Endothelial cell of umbilical vein (primary cell): ENCODE measurements around the gene ALOXE3. TPM values are rescaled to one million over a fixed set of nuclear protein-coding genes. Genes with fewer than 3 reads are reported as not detected.

ENCODE experiments used
- BruUV-seq: library from RNA; stranded (reverse); fragments of 400-500 nt; replicated peaks from 2 replicates; lab custom pipeline; 2021; lab: Mats Ljungman, UMichigan
- CTCF ChIA-PET: fragments of 300-600, 350-600 bp; sonication (Branson Sonifier 250); formaldehyde crosslinking; loops from one replicate; lab custom pipeline; 2021; ENCODE audit warnings: antibody characterized with exemption, inconsistent platforms; lab: Charles Lee
- POLR2A ChIA-PET: fragments of 300-600, 350-600 bp; sonication (Branson Sonifier 250); formaldehyde crosslinking; loops from one replicate; lab custom pipeline; 2021; ENCODE audit warnings: antibody characterized with exemption, inconsistent platforms; lab: Charles Lee
- DNase-seq: peaks from one replicate; pipeline ENCODE4 v3.0.0-alpha.2; 2011; ENCODE audit warnings: low read depth, low spot score
- FAIRE-seq: peaks from 2 replicates; lab custom pipeline; 2011; peaks lifted over from hg19 to GRCh38; lab: Jason Lieb, UNC
- H2AFZ ChIP-seq: 2 replicates; pipeline ENCODE4 v1.6.0; 2012; ENCODE audit warnings: low read depth, low read length, control low read depth, inconsistent platforms
- H3K27ac ChIP-seq: 2 replicates; pipeline ENCODE4 v1.5.1; 2011; ENCODE audit warnings: low read depth, mild to moderate bottlenecking, control low read depth, low read length, moderate library complexity; ENCODE audit not compliant: insufficient read depth
- H3K27me3 ChIP-seq, 2 experiments: 2 replicates each; pipeline versions ENCODE4 v1.6.0 to v1.6.1; 2011; ENCODE audit warnings: low read length in 2 of 2, mixed read lengths in 1 of 2; ENCODE audit not compliant: control insufficient read depth in 2 of 2, insufficient read depth in 2 of 2
- H3K36me3 ChIP-seq, 2 experiments: 2 replicates in 1 of 2; 3 replicates in 1 of 2; pipeline ENCODE4 v1.5.1; 2011; ENCODE audit warnings: low read length in 2 of 2, mild to moderate bottlenecking in 1 of 2, moderate library complexity in 1 of 2; ENCODE audit not compliant: control insufficient read depth in 2 of 2, insufficient read depth in 2 of 2; ENCODE audit errors: extremely low read depth in 1 of 2
- H3K4me1 ChIP-seq: 3 replicates; pipeline ENCODE4 v1.5.1; 2011; ENCODE audit warnings: mild to moderate bottlenecking, low read length; ENCODE audit not compliant: control insufficient read depth, insufficient read depth; ENCODE audit errors: extremely low read depth
- H3K4me2 ChIP-seq: 2 replicates; pipeline ENCODE4 v1.6.1; 2011; ENCODE audit warnings: low read length, control low read depth, mixed read lengths; ENCODE audit not compliant: insufficient read depth
- H3K4me3 ChIP-seq, 3 experiments: fragments of 200-600 bp in 1 of 3; sonication (generic), shearing (Covaris generic) in 1 of 3; replicated peaks in 1 of 3; 2 replicates each; pipeline ENCODE4 v1.5.1; 2011 to 2016; ENCODE audit warnings: control low read depth in 3 of 3, low read length in 3 of 3, mild to moderate bottlenecking in 2 of 3, inconsistent platforms in 1 of 3, low read depth in 1 of 3, moderate library complexity in 1 of 3; ENCODE audit not compliant: insufficient read depth in 1 of 3
- H3K79me2 ChIP-seq: 2 replicates; pipeline ENCODE4 v1.6.0; 2012; ENCODE audit warnings: low read length, inconsistent platforms; ENCODE audit not compliant: control insufficient read depth, insufficient read depth
- H3K9ac ChIP-seq: replicated peaks from 2 replicates; pipeline ENCODE3; 2011; ENCODE audit warnings: low read length, control low read depth; ENCODE audit not compliant: insufficient read depth; ENCODE audit errors: extremely low read depth
- H3K9me1 ChIP-seq: replicated peaks from 3 replicates; pipeline ENCODE4 v1.6.0; 2011; ENCODE audit warnings: mild to moderate bottlenecking, low read length; ENCODE audit not compliant: control insufficient read depth, insufficient read depth; ENCODE audit errors: extremely low read depth
- H3K9me3 ChIP-seq: replicated peaks from 2 replicates; pipeline ENCODE4 v1.5.1; 2012; ENCODE audit warnings: low read length, inconsistent platforms; ENCODE audit not compliant: control insufficient read depth, insufficient read depth
- H4K20me1 ChIP-seq: replicated peaks from 2 replicates; pipeline ENCODE3; 2011; ENCODE audit warnings: mild to moderate bottlenecking, low read length; ENCODE audit not compliant: control insufficient read depth, insufficient read depth; ENCODE audit errors: extremely low read depth
- CTCF ChIP-seq, 2 donors: IDR thresholded peaks; 1 replicate in 1 of 2; 2 replicates in 1 of 2; pipeline ENCODE4 v1.5.1; 2011; ENCODE audit warnings: low read length in 2 of 2, mild to moderate bottlenecking in 2 of 2, moderate library complexity in 2 of 2, control low read depth in 1 of 2, inconsistent platforms in 1 of 2, low read depth in 1 of 2; ENCODE audit not compliant: insufficient read depth in 1 of 2; ENCODE audit errors: extremely low read depth in 1 of 2
- EZH2 ChIP-seq: IDR thresholded peaks from 2 replicates; pipeline ENCODE4 v1.6.1; 2012; ENCODE audit warnings: borderline replicate concordance, low read depth, mild to moderate bottlenecking, moderate library complexity, low read length, inconsistent platforms; ENCODE audit not compliant: severe bottlenecking
- FOS ChIP-seq: IDR thresholded peaks from 2 replicates; pipeline ENCODE4 v1.6.1; 2011; ENCODE audit warnings: mild to moderate bottlenecking, low read length, moderate library complexity, borderline replicate concordance; ENCODE audit not compliant: insufficient read depth
- GATA2 ChIP-seq: IDR thresholded peaks from 2 replicates; pipeline ENCODE4 v1.7.0; 2011; ENCODE audit warnings: low read depth, mild to moderate bottlenecking, moderate library complexity, mixed read lengths, low read length; ENCODE audit not compliant: insufficient read length, insufficient read depth
- MAX ChIP-seq: IDR thresholded peaks from 2 replicates; pipeline ENCODE4 v1.6.1; 2011; ENCODE audit not compliant: insufficient read depth, insufficient read length
- POLR2A ChIP-seq: IDR thresholded peaks from 2 replicates; pipeline ENCODE4 v1.6.1; 2012; ENCODE audit warnings: low read depth, mild to moderate bottlenecking, control low read depth, low read length
- POLR2AphosphoS5 ChIP-seq: IDR thresholded peaks from 2 replicates; pipeline ENCODE4 v1.6.1; 2012; ENCODE audit warnings: low read depth, mild to moderate bottlenecking, control low read depth, low read length, moderate library complexity; ENCODE audit not compliant: insufficient read depth
- dilution Hi-C: fragments of 300-500 bp; cut with MboI; formaldehyde crosslinking; loops from one replicate; pipeline ENCODE4 v1.15.0; 2019; ENCODE audit warnings: low sequenced_read_pairs; ENCODE audit not compliant: extremely low pct_ligation_motif_present
- intact Hi-C: fragments of 100-400 bp; cut with micrococcal nuclease; formaldehyde crosslinking; loops from one replicate; pipeline ENCODE4 v1.10.0; 2022
- polyA plus RNA-seq, 4 experiments: library from polyadenylated mRNA; depleted of rRNA in 3 of 4; stranded (reverse) in 3 of 4; unstranded in 1 of 4; fragments of >200 nt; gene quantifications; 2 replicates each; pipeline versions ENCODE4 v1.2.1 to v1.2.3, GENCODE V29; 2011 to 2012; ENCODE audit warnings: missing spikeins in 1 of 4
- total RNA-seq: library from RNA; stranded (reverse); gene quantifications from 2 replicates; pipeline ENCODE4 v1.2.3, GENCODE V29; 2021

The ALOXE3 gene
- total and polyA plus RNA-seq, 2 donors (not counting 3 experiments of a cell fraction or from before 2014, with no cell fraction given) = 0.01 TPM; not detected in 1

GRCh38 chr17:8110456-8110804 lies 7.9 kb downstream of the ALOXE3 start:
- Histone ChIP-seq H2AFZ (no peak overlapping the region), H3K9me3 (no peaks in the 10 kb centered on the region), H3K4me2 (no peak overlapping the region), H3K27me3 (peaks cover 18 to 27% of the 10 kb centered on the region in 2 experiments), H3K4me3 (no peak overlapping the region), H3K4me1 (no peaks in the 10 kb centered on the region), H4K20me1 (no peaks in the 10 kb centered on the region), H3K9me1 (no peaks in the 10 kb centered on the region), H3K27ac (no peak overlapping the region), H3K9ac (no peak overlapping the region), H3K79me2 (no peaks in the 10 kb centered on the region), H3K36me3 (no peaks in the 10 kb centered on the region)
- BruUV-seq = no TSS peak
- intact Hi-C loops = loop anchor here (1.0 kb wide), 1 partner anchor 50 kb away; no protein-coding TSS in a partner anchor
- POLR2A ChIA-PET = no interaction called here
- no peak for FAIRE-seq
- no peak for TF ChIP-seq EZH2
- no peak for TF ChIP-seq GATA2
- TF ChIP-seq CTCF (IDR thresholded peaks at IDR 0.05; ENCODE audit: extremely low read depth in 1 of 2, insufficient read depth in 1 of 2, low read depth in 1 of 2, low read length in 2 of 2) = no peak
- TF ChIP-seq POLR2AphosphoS5 = no peak
- no peak for TF ChIP-seq FOS
- TF ChIP-seq MAX = no peak
- TF ChIP-seq POLR2A = no peak
- dilution Hi-C loops = no loop called here
- DNase-seq = no peak
- CTCF ChIA-PET = interaction anchor here (0.9 to 13.7 kb wide), 10 partner anchors 9 to 51 kb away, joined by 3 to 191 read pairs (median 14); partner anchors contain the start of gene ALOX12B
